GM21360 (cell line): Measurements from ENCODE around the gene PSG5.
"Not testable (repeated sequence)": the region's sequence is repeated elsewhere in the genome, so short reads cannot be mapped to it uniquely, and the experiment has no call there.

Experiments used
- ATAC-seq: cut with Tn5 transposase; IDR thresholded peaks from one replicate; pipeline ENCODE4 v1.9.1; 2021; ENCODE audit warnings: mild to moderate bottlenecking, moderate library complexity; ENCODE audit not compliant: unreplicated experiment

The PSG5 gene

GRCh38 chr19:43188092-43188491, 1.8 kb upstream of the PSG5 start:
- ATAC-seq, result not testable (repeated sequence)

- ATAC-seq, result not testable (repeated sequence)
Observed at GRCh38 chr19:43181869-43182771, 4.2 kb downstream of the PSG5 start.

- ATAC-seq, result not testable (repeated sequence)
Observed at GRCh38 chr19:43179569-43180147, 6.7 kb downstream of the PSG5 start.

- ATAC-seq, result not testable (repeated sequence)
Observed at GRCh38 chr19:43178577-43178976, 7.8 kb downstream of the PSG5 start.

- ATAC-seq, result not testable (repeated sequence)
Observed at GRCh38 chr19:43165906-43166305, 20.4 kb downstream of the PSG5 start.

- ATAC-seq, result not testable (repeated sequence)
Observed at GRCh38 chr19:43163135-43163534, 23.2 kb downstream of the PSG5 start.

- not testable (repeated sequence) for ATAC-seq
Observed at GRCh38 chr19:43162261-43162660, 24.1 kb downstream of the PSG5 start.

- no peak for ATAC-seq
Observed at GRCh38 chr19:43152214-43152613, 34.1 kb downstream of the PSG5 start.

GRCh38 chr19:43149788-43150187, 36.5 kb downstream of the PSG5 start:
- ATAC-seq, result not testable (repeated sequence)

GRCh38 chr19:43148233-43148632, 38.1 kb downstream of the PSG5 start:
- ATAC-seq, result no peak

- not testable (repeated sequence) for ATAC-seq
Observed at GRCh38 chr19:43141763-43142162, 44.6 kb downstream of the PSG5 start.

- ATAC-seq, result no peak
Observed at GRCh38 chr19:43132696-43133095, 53.6 kb downstream of the PSG5 start.

GRCh38 chr19:43131281-43131842, 55.0 kb downstream of the PSG5 start:
- not testable (repeated sequence) for ATAC-seq

- ATAC-seq, result not testable (repeated sequence)
Observed at GRCh38 chr19:43129197-43129596, 57.1 kb downstream of the PSG5 start.

- ATAC-seq, result not testable (repeated sequence)
Observed at GRCh38 chr19:43127336-43127735, 59.0 kb downstream of the PSG5 start.

- no peak for ATAC-seq
Observed at GRCh38 chr19:43126720-43127119, 59.6 kb downstream of the PSG5 start.

GRCh38 chr19:43124360-43124759, 62.0 kb downstream of the PSG5 start:
- ATAC-seq, result no peak

- not testable (repeated sequence) for ATAC-seq
Observed at GRCh38 chr19:43120433-43121026, 65.8 kb downstream of the PSG5 start.

GRCh38 chr19:43119526-43119925, 66.8 kb downstream of the PSG5 start:
- ATAC-seq, result not testable (repeated sequence)
